Skeletal muscle cell (primary cell): ENCODE measurements around the gene DYNLL1.

ENCODE experiments used
- DNase-seq: peaks from one replicate; pipeline ENCODE4 v3.0.0-alpha.2; 2010; ENCODE audit warnings: low read depth
- H3K4me3 ChIP-seq: 2 replicates; pipeline ENCODE4 v1.5.1; 2011; ENCODE audit warnings: low read depth, mild to moderate bottlenecking, control low read depth, low read length, moderate library complexity

The DYNLL1 gene

DNA sequence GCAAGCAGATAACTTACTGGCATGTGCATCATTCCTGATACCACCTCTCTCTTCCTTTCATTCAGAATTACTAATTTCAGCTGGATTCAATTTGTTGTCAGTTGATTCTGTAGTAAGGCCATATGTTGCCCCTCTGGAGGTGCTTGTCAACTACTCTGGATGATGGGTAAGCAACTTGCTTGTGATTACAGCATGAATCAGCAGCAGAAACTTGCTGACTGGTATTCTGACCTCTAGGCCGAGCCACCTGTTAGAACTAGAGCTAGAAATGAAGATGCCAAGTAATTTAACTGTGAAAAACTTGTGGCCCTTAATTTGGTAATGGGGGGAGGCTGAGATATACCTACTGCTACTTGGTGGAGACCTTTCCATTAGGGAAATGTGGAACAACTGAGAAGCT, 43.4 kb downstream of the DYNLL1 start:
- no peak overlapping the region for H3K4me3 ChIP-seq
- DNase-seq = no peak

- H3K4me3 ChIP-seq = no peak overlapping the region
Measured at GRCh38 chr12:120540445-120540844, 44.5 kb downstream of the DYNLL1 start.

GRCh38 chr12:120542166-120542565, 46.3 kb downstream of the DYNLL1 start:
- DNase-seq = no peak
- no peak overlapping the region for H3K4me3 ChIP-seq

More at GRCh38 chr12:120540445-120540844, 44.5 kb downstream of the DYNLL1 start:
- DNase-seq = no peak

DNA sequence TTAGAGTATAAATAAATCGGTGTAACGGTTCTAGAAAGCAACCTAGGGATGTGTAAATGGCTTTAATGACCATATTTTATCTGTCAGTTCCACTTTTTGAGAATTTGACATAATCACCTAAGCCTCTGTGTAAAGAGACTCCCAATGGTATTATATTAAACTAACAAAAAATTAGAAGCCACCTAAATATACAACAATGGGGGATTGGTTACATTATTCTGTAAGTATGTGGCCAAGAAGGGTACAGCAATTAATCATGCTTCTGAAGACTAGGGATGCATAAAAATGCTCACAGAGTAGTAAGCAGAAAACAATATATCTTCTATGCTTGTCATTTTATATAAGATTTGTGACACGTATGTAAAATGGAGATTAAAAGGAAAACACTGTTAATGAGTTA, 48.8 kb downstream of the DYNLL1 start:
- H3K4me3 ChIP-seq = no peak overlapping the region
- DNase-seq = no peak

GRCh38 chr12:120546050-120546386, 50.1 kb downstream of the DYNLL1 start:
- H3K4me3 ChIP-seq = no peak overlapping the region
- no peak for DNase-seq
